HCT116 (cell line): Measurements from ENCODE around the gene ABCD1. TPM values are rescaled to one million over a fixed set of nuclear protein-coding genes. Genes with fewer than 3 reads are reported as not detected.

ENCODE experiments used
- ATAC-seq: fragments of 200-7000 bp; cut with Tn5 transposase; 2 replicates; pipeline ENCODE4 v1.9.1; 2020; ENCODE audit warnings: mild to moderate bottlenecking, moderate library complexity
- BruUV-seq: library from RNA; stranded (reverse); fragments of 400-500 nt; replicated peaks from 2 replicates; lab custom pipeline; 2021; lab: Mats Ljungman, UMichigan
- CTCF ChIA-PET: fragments of 300-600 bp; sonication (Branson Sonifier 250); formaldehyde crosslinking; loops from one replicate; lab custom pipeline; 2021; ENCODE audit warnings: antibody characterized with exemption; lab: Charles Lee
- POLR2A ChIA-PET: fragments of 300-600, 350-600 bp; sonication (Branson Sonifier 250); formaldehyde crosslinking; loops from one replicate; lab custom pipeline; 2021; ENCODE audit warnings: antibody characterized with exemption; lab: Charles Lee
- RAD21 ChIA-PET, 2 experiments: fragments of 300-600 bp; sonication (Branson Sonifier 250); formaldehyde crosslinking; loops; one replicate each; lab custom pipeline; 2023; ENCODE audit warnings: low total read pairs in 2 of 2; ENCODE audit not compliant: uncharacterized antibody in 2 of 2, unreplicated experiment in 2 of 2, low non-redundant PET in 1 of 2; lab: Charles Lee
- DNase-seq: peaks from one replicate; pipeline ENCODE4 v3.0.0-alpha.2; 2010; ENCODE audit warnings: low read depth, low spot score
- H2AFZ ChIP-seq: fragments of 200-600 bp; shearing (Covaris generic), sonication (generic); 2 replicates; pipeline ENCODE4 v1.6.1; 2017; ENCODE audit warnings: low read depth, mixed run types, mixed read lengths, antibody characterized with exemption, low read length; ENCODE audit not compliant: poor library complexity, severe bottlenecking
- H3K27ac ChIP-seq: 2 replicates; pipeline ENCODE4 v1.5.1; 2012; ENCODE audit warnings: low read depth, low read length
- H3K27me3 ChIP-seq: fragments of 200-600 bp; sonication (generic); 2 replicates; pipeline ENCODE4 v1.6.1; 2016; ENCODE audit warnings: mixed run types, low read length, mixed read lengths; ENCODE audit not compliant: insufficient read depth
- H3K36me3 ChIP-seq, 2 experiments: fragments of 200-500 bp in 1 of 2; fragments of 200-600 bp in 1 of 2; sonication (Bioruptor generic) in 1 of 2; sonication (generic) in 1 of 2; 2 replicates each; pipeline versions ENCODE4 v1.5.1 to v1.6.1; 2014 to 2016; ENCODE audit warnings: low read length in 2 of 2, inconsistent platforms in 1 of 2, mixed read lengths in 1 of 2, mixed run types in 1 of 2; ENCODE audit not compliant: insufficient read depth in 2 of 2, control insufficient read depth in 1 of 2
- H3K4me1 ChIP-seq, 2 experiments: fragments of 200-600 bp in 1 of 2; sonication (generic) in 1 of 2; 2 replicates each; pipeline versions ENCODE4 v1.5.1 to v1.6.1; 2012 to 2017; ENCODE audit warnings: low read length in 2 of 2, inconsistent platforms in 1 of 2, mild to moderate bottlenecking in 1 of 2, mixed read lengths in 1 of 2, mixed run types in 1 of 2, moderate library complexity in 1 of 2; ENCODE audit not compliant: insufficient read depth in 2 of 2, control insufficient read depth in 1 of 2
- H3K4me2 ChIP-seq: fragments of 200-600 bp; sonication (generic); 2 replicates; pipeline ENCODE4 v1.6.1; 2017; ENCODE audit warnings: mixed run types, low read length, mixed read lengths
- H3K4me3 ChIP-seq, 2 experiments: fragments of 200-600 bp in 1 of 2; sonication (generic) in 1 of 2; replicated peaks in 1 of 2; 2 replicates each; pipeline ENCODE4 v1.5.1; 2011 to 2016; ENCODE audit warnings: low read length in 2 of 2, control low read depth in 1 of 2, low read depth in 1 of 2, mild to moderate bottlenecking in 1 of 2, mixed read lengths in 1 of 2, mixed run types in 1 of 2
- H3K79me2 ChIP-seq: fragments of 200-600 bp; sonication (generic); 2 replicates; pipeline ENCODE4 v1.6.1; 2017; ENCODE audit warnings: mild to moderate bottlenecking, mixed run types, low read length, moderate library complexity, mixed read lengths; ENCODE audit not compliant: insufficient read depth
- H3K9ac ChIP-seq: fragments of 200-600 bp; sonication (generic); 2 replicates; pipeline ENCODE4 v1.6.1; 2016; ENCODE audit warnings: low read length, mixed read lengths
- H3K9me2 ChIP-seq: fragments of 200-600 bp; sonication (generic), shearing (Covaris generic); 2 replicates; pipeline ENCODE4 v1.6.1; 2017; ENCODE audit warnings: mixed run types, mild to moderate bottlenecking, moderate library complexity; ENCODE audit not compliant: insufficient read depth
- H3K9me3 ChIP-seq, 2 experiments: fragments of 200-500 bp in 1 of 2; fragments of 200-600 bp in 1 of 2; sonication (Bioruptor generic) in 1 of 2; sonication (generic) in 1 of 2; 2 replicates each; pipeline ENCODE4 v1.6.1; 2014 to 2017; ENCODE audit warnings: low read length in 2 of 2, mixed read lengths in 2 of 2, inconsistent platforms in 1 of 2, low read depth in 1 of 2, mild to moderate bottlenecking in 1 of 2, mixed run types in 1 of 2, moderate library complexity in 1 of 2; ENCODE audit not compliant: control insufficient read depth in 1 of 2, insufficient read depth in 1 of 2
- H4K20me1 ChIP-seq: fragments of 200-600 bp; sonication (generic), shearing (Covaris generic); 2 replicates; pipeline ENCODE4 v1.6.1; 2017; ENCODE audit warnings: mixed run types, mild to moderate bottlenecking, moderate library complexity; ENCODE audit not compliant: insufficient read depth
- CBX3 ChIP-seq: IDR thresholded peaks from 2 replicates; pipeline ENCODE4 v1.6.1; 2012; ENCODE audit warnings: low read depth
- CEBPB ChIP-seq: IDR thresholded peaks from 2 replicates; pipeline ENCODE4 v1.6.1; 2012; ENCODE audit warnings: low read depth
- CTCF ChIP-seq, 3 experiments: fragments of 200-600 bp in 1 of 3; sonication (generic) in 1 of 3; IDR thresholded peaks in 2 of 3; conservative IDR thresholded peaks in 1 of 3; 2 replicates each; pipeline ENCODE4 v1.5.1; 2012 to 2017; ENCODE audit warnings: low read depth in 2 of 3, low read length in 2 of 3, antibody characterized with exemption in 1 of 3, borderline replicate concordance in 1 of 3, control low read depth in 1 of 3, mild to moderate bottlenecking in 1 of 3, mixed read lengths in 1 of 3, mixed run types in 1 of 3, moderate library complexity in 1 of 3; ENCODE audit not compliant: insufficient read depth in 1 of 3
- EGR1 ChIP-seq: IDR thresholded peaks from 2 replicates; pipeline ENCODE4 v1.6.1; 2012; ENCODE audit warnings: low read depth
- ELF1 ChIP-seq: IDR thresholded peaks from 2 replicates; pipeline ENCODE4 v1.6.1; 2012; ENCODE audit warnings: low read depth, borderline replicate concordance
- EZH2phosphoT487 ChIP-seq: fragments of 200-600 bp; IDR thresholded peaks from 2 replicates; pipeline ENCODE4 v1.6.1; 2018; ENCODE audit warnings: antibody characterized with exemption, borderline replicate concordance
- FOSL1 ChIP-seq: IDR thresholded peaks from 2 replicates; pipeline ENCODE4 v1.6.1; 2012; ENCODE audit warnings: low read depth
- MAX ChIP-seq: IDR thresholded peaks from 2 replicates; pipeline ENCODE4 v1.6.1; 2012
- POLR2A ChIP-seq: IDR thresholded peaks from 2 replicates; pipeline ENCODE4 v1.7.0; 2011; ENCODE audit warnings: borderline replicate concordance; ENCODE audit not compliant: insufficient read depth, insufficient read length; ENCODE audit errors: extremely low read depth
- POLR2AphosphoS5 ChIP-seq: IDR thresholded peaks from 2 replicates; pipeline ENCODE4 v1.6.1; 2011; ENCODE audit warnings: mild to moderate bottlenecking, low read depth, low read length, moderate library complexity
- SIN3A ChIP-seq: IDR thresholded peaks from 2 replicates; pipeline ENCODE4 v1.6.1; 2012; ENCODE audit warnings: low read depth
- SP1 ChIP-seq: IDR thresholded peaks from 2 replicates; pipeline ENCODE4 v1.6.1; 2012; ENCODE audit warnings: low read depth
- SRF ChIP-seq: IDR thresholded peaks from 2 replicates; pipeline ENCODE4 v1.6.1; 2012; ENCODE audit warnings: low read depth
- YY1 ChIP-seq: IDR thresholded peaks from 2 replicates; pipeline ENCODE4 v1.6.1; 2011; ENCODE audit warnings: low read length, low read depth, moderate library complexity, mild to moderate bottlenecking; ENCODE audit not compliant: insufficient replicate concordance; ENCODE audit errors: extremely low read depth
- ZBTB33 ChIP-seq: IDR thresholded peaks from 2 replicates; pipeline ENCODE4 v1.6.1; 2011; ENCODE audit warnings: mild to moderate bottlenecking, low read length, moderate library complexity; ENCODE audit not compliant: insufficient replicate concordance; ENCODE audit errors: extremely low read depth
- ZFX ChIP-seq: fragments of 450-650 bp; IDR thresholded peaks from 2 replicates; pipeline ENCODE4 v1.6.1; 2017
- ZNF274 ChIP-seq: fragments of 200-500 bp; sonication (Bioruptor generic); IDR thresholded peaks from 2 replicates; pipeline ENCODE4 v1.6.1; 2014; ENCODE audit warnings: mild to moderate bottlenecking, low read depth, low read length, inconsistent platforms
- intact Hi-C: fragments of 100-400 bp; cut with micrococcal nuclease; formaldehyde crosslinking; loops from 2 replicates; pipeline ENCODE4 v1.10.0; 2022
- total RNA-seq: library from RNA; stranded (reverse); gene quantifications from one replicate; pipeline ENCODE4 v1.2.1, GENCODE V29; 2021; ENCODE audit not compliant: unreplicated experiment
- TF ChIP-seq, protein P1 (sequence below): IDR thresholded peaks from 2 replicates; pipeline ENCODE4 v1.6.1; 2012; ENCODE audit warnings: low read depth
- TF ChIP-seq, protein P2 (sequence below): IDR thresholded peaks from 2 replicates; pipeline ENCODE4 v1.6.1; 2012

The ABCD1 gene
- total RNA-seq, 1 experiment from 2014 or later = 7.1 TPM

- H3K27ac ChIP-seq = no peak overlapping the region
- H3K27me3 ChIP-seq = no peaks in the 10 kb centered on the region
- no peak overlapping the region for H3K4me2 ChIP-seq
- ATAC-seq (no peak), DNase-seq (no peak)
- H3K9ac ChIP-seq = no peak overlapping the region
- H3K4me3 ChIP-seq = no peak overlapping the region
- H3K9me2 ChIP-seq = no peaks in the 10 kb centered on the region
- ChIA-PET POLR2A (no interaction called here), RAD21 (no interaction called here), CTCF (no interaction called here)
- TF ChIP-seq ZNF274 (no peak), CTCF (IDR thresholded peaks at IDR 0.05 in 2 of 3, conservative IDR thresholded peaks at IDR 0.05 in 1 of 3; ENCODE audit: borderline replicate concordance in 1 of 3, insufficient read depth in 1 of 3, low read depth in 2 of 3, low read length in 2 of 3) (no peak), FOSL1 (no peak), ELF1 (no peak), SRF (no peak), CBX3 (no peak), MAX (no peak), YY1 (no peak), EGR1 (no peak), POLR2A (no peak), SP1 (no peak), ZFX (no peak), EZH2phosphoT487 (no peak), SIN3A (no peak), ZBTB33 (no peak), POLR2AphosphoS5 (no peak), CEBPB (no peak)
- TF ChIP-seq, protein P1, sequence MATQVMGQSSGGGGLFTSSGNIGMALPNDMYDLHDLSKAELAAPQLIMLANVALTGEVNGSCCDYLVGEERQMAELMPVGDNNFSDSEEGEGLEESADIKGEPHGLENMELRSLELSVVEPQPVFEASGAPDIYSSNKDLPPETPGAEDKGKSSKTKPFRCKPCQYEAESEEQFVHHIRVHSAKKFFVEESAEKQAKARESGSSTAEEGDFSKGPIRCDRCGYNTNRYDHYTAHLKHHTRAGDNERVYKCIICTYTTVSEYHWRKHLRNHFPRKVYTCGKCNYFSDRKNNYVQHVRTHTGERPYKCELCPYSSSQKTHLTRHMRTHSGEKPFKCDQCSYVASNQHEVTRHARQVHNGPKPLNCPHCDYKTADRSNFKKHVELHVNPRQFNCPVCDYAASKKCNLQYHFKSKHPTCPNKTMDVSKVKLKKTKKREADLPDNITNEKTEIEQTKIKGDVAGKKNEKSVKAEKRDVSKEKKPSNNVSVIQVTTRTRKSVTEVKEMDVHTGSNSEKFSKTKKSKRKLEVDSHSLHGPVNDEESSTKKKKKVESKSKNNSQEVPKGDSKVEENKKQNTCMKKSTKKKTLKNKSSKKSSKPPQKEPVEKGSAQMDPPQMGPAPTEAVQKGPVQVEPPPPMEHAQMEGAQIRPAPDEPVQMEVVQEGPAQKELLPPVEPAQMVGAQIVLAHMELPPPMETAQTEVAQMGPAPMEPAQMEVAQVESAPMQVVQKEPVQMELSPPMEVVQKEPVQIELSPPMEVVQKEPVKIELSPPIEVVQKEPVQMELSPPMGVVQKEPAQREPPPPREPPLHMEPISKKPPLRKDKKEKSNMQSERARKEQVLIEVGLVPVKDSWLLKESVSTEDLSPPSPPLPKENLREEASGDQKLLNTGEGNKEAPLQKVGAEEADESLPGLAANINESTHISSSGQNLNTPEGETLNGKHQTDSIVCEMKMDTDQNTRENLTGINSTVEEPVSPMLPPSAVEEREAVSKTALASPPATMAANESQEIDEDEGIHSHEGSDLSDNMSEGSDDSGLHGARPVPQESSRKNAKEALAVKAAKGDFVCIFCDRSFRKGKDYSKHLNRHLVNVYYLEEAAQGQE = no peak
- TF ChIP-seq, protein P2, sequence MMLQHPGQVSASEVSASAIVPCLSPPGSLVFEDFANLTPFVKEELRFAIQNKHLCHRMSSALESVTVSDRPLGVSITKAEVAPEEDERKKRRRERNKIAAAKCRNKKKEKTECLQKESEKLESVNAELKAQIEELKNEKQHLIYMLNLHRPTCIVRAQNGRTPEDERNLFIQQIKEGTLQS = no peak
- BruUV-seq = no TSS peak
- H2AFZ ChIP-seq = no peak overlapping the region
- H3K79me2 ChIP-seq = peaks cover 13% of the 10 kb centered on the region; the same call in 1 of the 2 replicates
- peaks cover 0 to 7% of the 10 kb centered on the region in 2 experiments; a peak in 1 of 4 replicates for H3K4me1 ChIP-seq
- H3K36me3 ChIP-seq = peaks cover 0 to 6% of the 10 kb centered on the region in 2 experiments; a peak in 3 of 4 replicates
- no peaks in the 10 kb centered on the region for H4K20me1 ChIP-seq
- H3K9me3 ChIP-seq = no peaks in the 10 kb centered on the region
- intact Hi-C loops = loop anchor here (5.0 kb wide), 1 partner anchor 153 kb away; no protein-coding TSS in a partner anchor
Observed at GRCh38 chrX:153709726-153710674, 14.7 kb upstream of the ABCD1 start.
